Natural killer cell treated with Interleukin-12 subunit alpha and Interleukin-12 subunit beta and Interleukin-15 and Interleukin-18, amount 100 ng/mL, for 72 hours (primary cell): ENCODE data around the gene CACUL1. TPM values are rescaled to one million over a fixed set of nuclear protein-coding genes. Genes with fewer than 3 reads are reported as not detected.

Experiments used
- ATAC-seq, 2 donors: fragments of 150-1000 bp; cut with Tn5 transposase in 1 of 2; sonication (Bioruptor Pico), chemical (Tn5 transposase) in 1 of 2; 2 replicates each; pipeline ENCODE4 v1.10.0; 2021
- DNase-seq: peaks from one replicate; pipeline ENCODE4 v3.0.0; 2022; ENCODE audit warnings: low spot score
- H3K27ac Mint-ChIP-seq, 2 donors: 1 replicate in 1 of 2; 2 replicates in 1 of 2; pipeline ENCODE4 v1.8.0; 2022; ENCODE audit warnings: mixed read lengths in 2 of 2, mild to moderate bottlenecking in 1 of 2, moderate library complexity in 1 of 2
- H3K27me3 Mint-ChIP-seq, 2 donors: 1 replicate in 1 of 2; 2 replicates in 1 of 2; pipeline ENCODE4 v1.8.0; 2022; ENCODE audit warnings: mixed read lengths in 2 of 2
- H3K36me3 Mint-ChIP-seq: one replicate; pipeline ENCODE4 v1.8.0; 2022; ENCODE audit warnings: mixed read lengths
- H3K4me1 Mint-ChIP-seq, 2 donors: 1 replicate in 1 of 2; 2 replicates in 1 of 2; pipeline ENCODE4 v1.8.0; 2022; ENCODE audit warnings: low read depth in 2 of 2, mixed read lengths in 2 of 2, mild to moderate bottlenecking in 1 of 2
- H3K4me3 Mint-ChIP-seq: one replicate; pipeline ENCODE4 v1.8.0; 2022; ENCODE audit warnings: mixed read lengths
- H3K9me3 Mint-ChIP-seq: 2 replicates; pipeline ENCODE4 v1.8.0; 2022; ENCODE audit warnings: mixed read lengths
- total RNA-seq, 2 donors: library from RNA; stranded (reverse); gene quantifications; one replicate each; pipeline ENCODE4 v1.2.3, GENCODE V29; 2022

Gene CACUL1
- total RNA-seq, 2 donors from 2014 or later = 28.9 to 29.9 TPM

DNA sequence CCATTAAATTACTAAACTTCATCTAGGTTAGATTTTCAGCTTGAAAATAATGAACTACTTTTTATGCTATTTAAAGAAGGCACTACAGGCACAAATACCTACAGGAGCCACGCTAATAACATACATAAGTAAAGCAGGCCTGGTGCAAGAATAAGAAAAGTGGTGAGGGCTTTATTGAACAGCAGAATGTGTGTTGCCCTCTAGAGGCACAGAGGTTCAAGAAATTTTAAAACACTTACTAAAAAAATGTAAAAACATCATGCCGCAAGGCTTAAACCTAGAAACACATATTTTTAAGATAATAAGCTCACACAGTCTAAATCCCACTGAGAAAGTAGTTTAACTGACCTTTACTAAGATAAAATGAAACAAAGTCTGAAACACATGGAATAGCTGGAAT, 20.3 kb downstream of the CACUL1 start:
- Mint-ChIP-seq H3K36me3 (no peaks in the 10 kb centered on the region), H3K4me3 (no peak overlapping the region), H3K4me1 (peaks cover 45 to 50% of the 10 kb centered on the region in 2 donors), H3K27ac (no peak overlapping the region), H3K9me3 (no peaks in the 10 kb centered on the region), H3K27me3 (no peaks in the 10 kb centered on the region)
- no peak for DNase-seq
- no peak for ATAC-seq

DNA sequence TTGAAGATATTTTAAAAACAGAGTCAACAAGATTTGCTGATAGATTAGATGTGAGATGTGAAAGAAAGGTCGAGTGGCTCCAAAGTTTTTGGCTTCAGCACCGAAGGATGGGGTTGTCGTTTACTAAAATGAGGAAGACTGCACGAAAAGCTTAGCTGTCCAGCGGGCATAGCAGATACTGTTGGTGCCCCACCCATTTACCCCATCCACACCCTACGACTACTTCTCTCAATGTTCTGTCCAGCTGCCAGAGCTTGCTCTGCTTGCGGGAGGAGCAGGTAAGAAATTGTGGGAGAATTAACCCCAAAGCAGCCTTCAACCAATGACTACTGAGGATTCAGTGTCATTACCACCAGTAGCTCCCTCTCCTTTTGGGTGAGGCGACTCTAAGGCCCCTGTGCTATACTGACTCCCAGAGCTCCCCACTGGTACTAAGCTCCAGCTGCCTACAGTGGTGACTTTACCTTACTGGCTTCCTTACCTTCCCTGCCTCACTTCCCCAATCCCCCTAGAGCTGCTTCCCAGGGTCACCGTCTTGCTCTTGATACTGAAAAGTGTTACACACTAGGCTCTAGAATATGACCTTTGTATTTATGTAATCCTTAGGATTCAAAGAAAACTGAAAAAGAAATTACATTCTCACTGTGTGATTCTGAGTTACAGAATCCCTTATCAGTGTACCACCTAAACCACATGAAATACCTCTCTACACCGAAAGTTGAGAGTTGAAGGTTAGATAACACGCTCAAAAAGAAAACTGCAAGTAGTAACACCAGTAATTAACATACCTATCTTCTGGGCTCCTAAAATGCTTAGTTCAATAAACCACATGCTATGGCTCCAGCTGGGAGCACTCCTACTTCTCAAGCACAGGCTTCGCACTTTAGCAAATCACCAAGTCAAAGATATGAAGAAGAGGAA, 22.3 kb downstream of the CACUL1 start:
- ATAC-seq = peak; percentile 45 to 50
- Mint-ChIP-seq H3K27me3 (no peaks in the 10 kb centered on the region), H3K9me3 (no peaks in the 10 kb centered on the region), H3K4me1 (peaks cover 44 to 54% of the 10 kb centered on the region in 2 donors), H3K27ac (peak overlapping the region; percentile 63 to 79), H3K36me3 (no peaks in the 10 kb centered on the region), H3K4me3 (peak overlapping the region; percentile 62)
- DNase-seq = no peak

DNA sequence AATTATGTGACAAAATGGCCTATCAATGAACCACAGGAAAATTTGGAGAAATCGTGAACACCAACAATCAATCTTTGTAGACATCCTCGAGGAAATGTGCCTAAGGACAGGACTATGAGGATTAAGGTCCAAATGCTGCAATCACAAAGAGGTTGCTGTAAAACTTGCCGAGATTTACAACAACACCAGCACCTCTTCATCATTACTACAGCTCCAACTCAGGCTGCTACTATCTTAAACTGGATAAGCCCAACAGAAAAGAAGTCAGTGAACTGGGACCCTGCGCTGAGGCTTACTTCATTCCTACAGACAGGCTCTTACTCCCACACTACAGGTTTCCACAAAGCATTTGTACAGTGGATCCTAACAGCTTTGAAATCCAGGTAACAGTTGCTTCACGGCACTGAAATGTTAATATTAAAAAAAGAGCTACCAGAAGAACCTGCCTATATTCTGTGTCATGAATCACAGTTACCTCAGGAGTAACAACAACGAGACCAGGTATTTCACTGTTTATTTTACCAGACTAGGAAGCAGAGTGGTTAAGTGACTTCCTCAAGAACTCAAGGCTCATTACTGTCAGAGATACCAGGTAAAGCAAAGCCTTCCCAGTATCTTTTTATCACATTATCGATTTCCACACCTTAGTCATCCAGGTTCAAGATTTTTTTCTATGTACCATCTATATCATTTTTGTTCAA, 23.9 kb downstream of the CACUL1 start:
- ATAC-seq = no peak
- Mint-ChIP-seq H3K36me3 (no peaks in the 10 kb centered on the region), H3K9me3 (no peaks in the 10 kb centered on the region), H3K27me3 (no peaks in the 10 kb centered on the region), H3K27ac (peak overlapping the region; percentile 79 to 82), H3K4me1 (peaks cover 47 to 52% of the 10 kb centered on the region in 2 donors), H3K4me3 (peak overlapping the region; percentile 24)
- no peak for DNase-seq

DNA sequence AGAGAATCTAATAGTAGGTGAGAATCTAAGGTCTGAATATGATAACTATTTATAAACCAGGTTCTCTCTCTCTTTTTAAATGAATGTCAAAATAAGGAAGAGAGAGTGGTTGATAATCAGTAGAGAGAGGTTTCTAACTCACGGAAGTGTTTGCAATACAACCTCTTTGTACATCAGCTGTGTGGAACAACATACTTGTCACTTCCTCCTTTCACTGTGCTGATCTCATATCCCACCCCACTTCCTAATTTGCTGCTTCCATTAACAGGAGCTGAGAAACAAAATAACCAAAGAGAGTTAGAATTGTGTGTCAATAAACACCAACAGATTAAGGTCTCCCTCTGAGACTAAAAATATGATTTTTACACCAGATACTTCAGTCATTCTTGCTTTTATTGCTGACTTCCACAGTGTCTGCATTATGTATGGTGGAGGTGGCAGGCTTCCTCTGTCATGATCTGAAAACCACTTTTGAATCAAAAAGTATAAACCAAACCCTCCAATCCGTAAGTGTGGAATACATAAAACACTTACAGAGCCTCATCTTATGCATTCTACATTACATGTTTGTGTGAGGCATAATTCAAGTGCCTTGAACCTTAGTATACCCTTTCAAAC, 25.0 kb downstream of the CACUL1 start:
- Mint-ChIP-seq H3K36me3 (no peaks in the 10 kb centered on the region), H3K4me1 (peaks cover 39 to 47% of the 10 kb centered on the region in 2 donors), H3K4me3 (peak overlapping the region; percentile 48), H3K9me3 (no peaks in the 10 kb centered on the region), H3K27ac (peak overlapping the region; percentile 79 to 82), H3K27me3 (no peaks in the 10 kb centered on the region)
- ATAC-seq (peak; percentile 79 to 85), DNase-seq (no peak)

DNA sequence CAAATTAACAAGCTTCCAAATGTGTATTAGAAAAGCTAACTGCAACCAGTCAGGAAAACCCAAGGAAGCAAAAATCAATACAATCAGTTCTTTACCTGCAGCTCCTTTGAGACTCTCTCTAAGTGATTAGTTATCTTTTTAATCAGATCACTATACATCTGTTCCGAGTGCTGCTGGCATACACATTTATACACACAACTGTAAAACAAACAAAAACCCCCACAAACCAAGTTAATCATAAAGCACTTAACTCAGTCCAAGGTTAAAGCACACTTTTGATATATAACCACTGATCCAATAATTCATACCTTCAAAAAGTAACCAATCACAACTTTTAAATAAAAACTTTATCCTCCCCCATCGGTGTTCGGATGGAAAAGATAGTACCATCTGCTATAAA, 25.6 kb downstream of the CACUL1 start:
- H3K36me3 Mint-ChIP-seq = no peaks in the 10 kb centered on the region
- H3K4me3 Mint-ChIP-seq = peak overlapping the region; percentile 48
- ATAC-seq = no peak
- H3K27me3 Mint-ChIP-seq = no peaks in the 10 kb centered on the region
- peak overlapping the region; percentile 79 to 82 for H3K27ac Mint-ChIP-seq
- H3K4me1 Mint-ChIP-seq = peaks cover 38 to 47% of the 10 kb centered on the region in 2 donors
- H3K9me3 Mint-ChIP-seq = no peaks in the 10 kb centered on the region
- no peak for DNase-seq

DNA sequence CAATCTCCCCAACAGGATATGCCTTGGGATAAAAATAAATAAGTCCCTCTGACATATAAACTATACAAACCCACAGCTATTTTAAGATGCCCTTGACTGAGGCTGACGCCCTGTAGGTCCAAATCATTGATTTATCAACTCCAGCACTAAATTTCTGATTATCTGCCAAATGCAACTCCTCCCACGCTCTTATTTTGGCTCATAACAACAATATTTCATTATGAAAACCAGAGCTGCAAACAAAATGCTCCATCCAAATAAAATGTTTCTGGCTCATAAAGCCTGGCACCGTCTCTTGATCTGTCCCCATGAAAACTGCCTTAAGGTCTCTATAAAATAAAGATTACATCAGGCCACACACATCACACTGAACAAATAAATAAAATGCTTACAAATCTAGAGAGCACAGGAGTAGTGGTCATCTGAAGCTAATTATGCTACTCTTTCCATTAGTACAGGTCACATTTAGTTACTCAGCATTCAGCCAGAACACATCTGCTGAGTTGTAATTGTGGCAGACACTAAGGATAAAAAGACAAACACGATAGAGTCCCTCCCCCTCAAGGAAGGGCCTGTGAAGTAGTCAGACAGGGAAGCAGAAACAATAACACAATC, 28.8 kb downstream of the CACUL1 start:
- Mint-ChIP-seq H3K27me3 (no peaks in the 10 kb centered on the region), H3K27ac (no peak overlapping the region), H3K36me3 (no peaks in the 10 kb centered on the region), H3K4me1 (peaks cover 19 to 26% of the 10 kb centered on the region in 2 donors), H3K4me3 (no peak overlapping the region), H3K9me3 (no peaks in the 10 kb centered on the region)
- DNase-seq = no peak
- no peak for ATAC-seq

DNA sequence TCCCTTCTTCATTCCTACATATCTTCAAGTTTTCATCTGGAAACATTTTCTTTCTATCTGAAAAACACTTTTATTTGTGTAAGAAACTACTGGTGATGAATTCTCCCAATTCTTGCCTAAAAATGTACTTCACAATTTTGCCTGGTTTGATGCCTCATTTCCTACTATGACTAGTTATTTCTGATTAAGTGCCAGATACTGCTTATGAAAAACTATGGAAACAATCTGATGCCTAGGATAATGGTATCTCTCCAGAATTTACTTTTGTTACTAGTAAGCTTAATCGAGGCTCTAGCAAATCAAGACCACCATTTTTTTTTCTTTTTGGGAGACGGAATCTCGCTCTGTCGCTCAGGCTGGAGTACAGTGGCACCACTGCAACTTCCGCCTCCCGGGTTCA, 31.3 kb downstream of the CACUL1 start:
- no peak overlapping the region for H3K4me3 Mint-ChIP-seq
- H3K36me3 Mint-ChIP-seq = no peaks in the 10 kb centered on the region
- H3K4me1 Mint-ChIP-seq = peaks cover 0 to 9% of the 10 kb centered on the region in 2 donors

DNA sequence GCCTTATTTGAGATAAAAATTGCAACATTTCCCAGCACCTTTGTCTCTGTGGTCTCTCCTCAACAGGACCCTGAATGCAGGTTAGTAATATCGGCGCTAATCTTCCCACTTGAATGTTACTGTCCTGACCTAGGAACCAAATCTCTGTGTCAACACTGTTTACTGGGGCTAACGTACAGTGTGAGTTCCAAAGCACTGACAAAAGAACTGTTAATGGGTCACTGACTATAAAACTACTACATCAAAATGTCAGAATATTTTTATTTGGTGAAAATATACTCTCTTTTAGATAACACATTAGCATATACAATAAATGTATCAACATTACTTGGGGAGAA, 33.3 kb downstream of the CACUL1 start:
- no peak for ATAC-seq
- H3K9me3 Mint-ChIP-seq = no peaks in the 10 kb centered on the region
- DNase-seq = no peak
- H3K27me3 Mint-ChIP-seq = no peaks in the 10 kb centered on the region
- H3K4me1 Mint-ChIP-seq = peaks cover 0 to 9% of the 10 kb centered on the region in 2 donors
- no peaks in the 10 kb centered on the region for H3K36me3 Mint-ChIP-seq
- H3K4me3 Mint-ChIP-seq = no peak overlapping the region
- no peak overlapping the region for H3K27ac Mint-ChIP-seq

More for the DNA sequence above, 31.3 kb downstream of the CACUL1 start:
- DNase-seq = no peak
- H3K27ac Mint-ChIP-seq = no peak overlapping the region
- H3K9me3 Mint-ChIP-seq = no peaks in the 10 kb centered on the region
- no peak for ATAC-seq
- H3K27me3 Mint-ChIP-seq = no peaks in the 10 kb centered on the region

DNA sequence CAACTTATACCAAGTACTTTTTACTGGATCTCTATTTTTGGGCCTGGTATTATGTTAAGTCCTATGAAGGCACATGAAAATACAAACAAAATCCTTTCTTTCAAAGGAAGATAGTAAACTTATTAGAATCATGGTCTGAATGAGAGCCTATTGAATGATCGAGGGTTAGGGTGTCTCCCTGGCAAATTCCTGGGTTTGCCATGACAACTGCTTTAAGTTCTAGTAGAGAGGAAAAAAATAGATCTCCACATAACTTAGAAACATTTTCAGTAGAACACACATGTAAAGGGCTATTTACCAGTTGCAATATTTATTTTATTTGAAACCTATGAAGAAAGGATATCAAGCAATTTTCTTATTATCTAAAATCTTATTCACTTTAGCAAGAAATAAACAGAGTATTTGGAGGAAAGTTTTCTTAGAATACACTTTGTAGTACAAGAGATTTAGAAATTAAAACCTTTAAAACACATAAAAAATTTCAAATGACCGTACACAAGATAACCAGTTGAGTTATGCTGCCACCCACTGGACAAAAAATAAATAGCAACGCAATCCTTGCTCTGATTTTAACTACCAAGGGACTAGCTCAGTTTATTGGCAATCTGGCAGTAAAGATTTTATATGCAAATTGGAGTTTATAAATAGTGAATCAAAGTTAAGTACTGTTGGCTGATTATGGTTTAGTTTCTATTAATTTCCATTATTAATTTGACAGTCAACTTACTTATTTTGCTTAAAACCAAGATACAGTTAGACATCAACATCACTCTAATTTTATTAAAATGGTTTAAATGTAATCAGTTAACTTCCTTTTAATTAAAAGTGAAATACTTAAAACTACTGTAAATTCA, 33.9 kb downstream of the CACUL1 start:
- DNase-seq (no peak), ATAC-seq (no peak)
- H3K27ac Mint-ChIP-seq = no peak overlapping the region
- H3K4me1 Mint-ChIP-seq = peaks cover 0 to 5% of the 10 kb centered on the region in 2 donors
- no peaks in the 10 kb centered on the region for H3K36me3 Mint-ChIP-seq
- H3K9me3 Mint-ChIP-seq = no peaks in the 10 kb centered on the region
- no peak overlapping the region for H3K4me3 Mint-ChIP-seq
- H3K27me3 Mint-ChIP-seq = no peaks in the 10 kb centered on the region

DNA sequence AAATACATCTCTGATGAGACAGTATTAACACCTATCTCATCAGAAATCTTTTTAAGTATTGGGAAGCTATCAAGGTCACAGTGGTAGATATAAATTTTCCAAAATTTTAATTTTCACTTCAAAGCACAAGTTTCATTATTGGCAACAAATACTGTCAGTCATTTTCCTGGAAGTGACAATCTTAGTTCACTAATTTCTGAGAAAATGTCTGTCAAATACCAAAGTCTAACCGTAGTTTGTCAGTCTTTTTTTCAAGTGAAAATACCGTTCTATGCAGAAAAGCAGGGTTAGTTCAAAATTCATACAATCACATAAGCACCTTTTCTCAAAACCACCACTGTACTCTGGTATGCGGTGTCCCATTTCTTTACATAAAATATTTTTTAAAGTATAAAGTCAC, 40.4 kb downstream of the CACUL1 start:
- ATAC-seq = no peak
- Mint-ChIP-seq H3K27ac (no peak overlapping the region), H3K36me3 (no peaks in the 10 kb centered on the region), H3K4me3 (no peak overlapping the region), H3K9me3 (no peaks in the 10 kb centered on the region), H3K4me1 (peaks cover 0 to 11% of the 10 kb centered on the region in 2 donors), H3K27me3 (no peaks in the 10 kb centered on the region)
- DNase-seq = no peak

DNA sequence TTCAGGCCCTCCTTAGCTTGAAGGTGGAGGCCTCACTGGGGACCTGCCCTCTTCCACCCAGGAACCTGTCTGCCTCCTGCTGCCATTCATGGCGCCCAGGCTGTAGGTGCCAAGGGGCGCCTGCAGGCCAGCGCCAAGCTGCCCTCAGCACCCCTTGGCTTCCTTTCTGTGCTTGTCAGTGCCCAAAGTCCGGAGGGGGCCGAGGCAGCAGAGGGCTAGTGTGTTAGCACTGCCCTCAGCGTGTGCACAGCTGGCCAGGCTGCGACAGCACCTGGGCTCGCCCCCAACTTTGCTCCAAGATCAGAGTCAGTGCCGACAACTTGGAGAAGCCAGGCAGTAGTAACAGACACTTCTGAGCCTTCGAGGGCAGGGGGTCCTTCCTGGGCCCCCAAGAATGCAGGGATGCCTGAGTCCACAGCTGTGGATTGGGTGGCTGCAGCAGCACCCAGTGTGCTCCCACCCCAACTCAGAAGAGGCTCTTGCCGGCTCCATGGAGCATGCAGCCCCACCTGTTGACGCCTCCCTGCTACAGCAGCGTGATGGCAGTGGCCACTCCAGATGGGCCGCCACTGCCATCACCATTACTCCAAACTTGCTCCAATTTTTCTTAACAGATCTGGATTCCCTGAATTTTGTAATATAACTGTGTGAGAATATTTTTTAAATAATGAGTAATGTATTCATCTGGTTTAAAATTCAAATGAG, 41.7 kb downstream of the CACUL1 start:
- H3K36me3 Mint-ChIP-seq = no peaks in the 10 kb centered on the region
- ATAC-seq = peak in 1 of 2 donors; percentile 11
- no peaks in the 10 kb centered on the region for H3K27me3 Mint-ChIP-seq

DNA sequence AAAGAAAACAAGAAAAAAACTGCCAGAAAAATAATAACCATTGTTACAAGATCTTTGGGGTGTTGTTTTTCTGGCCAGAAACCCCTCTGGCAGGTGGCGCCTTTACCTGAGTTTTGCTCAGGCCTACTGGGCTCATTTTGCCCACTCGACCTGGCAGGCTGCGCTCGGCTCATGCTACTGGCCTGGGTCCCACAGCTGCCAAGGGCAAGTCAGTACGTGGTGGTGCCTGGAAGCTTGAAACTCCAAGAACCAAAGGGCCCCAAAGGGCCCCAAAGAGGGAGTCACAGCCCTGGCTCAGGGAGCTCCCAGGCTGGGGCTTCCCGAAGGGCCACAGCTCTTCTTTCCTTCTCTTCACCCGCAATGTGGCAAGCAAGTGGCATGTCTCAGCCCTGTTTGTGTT, 42.7 kb downstream of the CACUL1 start:
- Mint-ChIP-seq H3K36me3 (no peaks in the 10 kb centered on the region), H3K27me3 (no peaks in the 10 kb centered on the region), H3K4me1 (peaks cover 0 to 11% of the 10 kb centered on the region in 2 donors), H3K4me3 (no peak overlapping the region), H3K27ac (no peak overlapping the region), H3K9me3 (no peaks in the 10 kb centered on the region)
- DNase-seq = no peak
- no peak for ATAC-seq

More for the DNA sequence above, 41.7 kb downstream of the CACUL1 start:
- Mint-ChIP-seq H3K27ac (no peak overlapping the region), H3K9me3 (no peaks in the 10 kb centered on the region), H3K4me3 (no peak overlapping the region), H3K4me1 (peaks cover 0 to 11% of the 10 kb centered on the region in 2 donors)
- DNase-seq = no peak
